Liver (tissue), 9 donors: ENCODE measurements around the gene TK1. TPM values are rescaled to one million over a fixed set of nuclear protein-coding genes. Genes with fewer than 3 reads are reported as not detected.
A peak's percentile ranks its signal among the peaks of the same experiment; 100 is the strongest.

Source experiments
- DNase-seq: peaks from one replicate; pipeline ENCODE4 v3.0.0-alpha.2; 2017; ENCODE audit warnings: low spot score
- H3K27ac ChIP-seq, 2 donors: one replicate each; pipeline ENCODE4 v1.7.0; 2013; ENCODE audit warnings: inconsistent platforms in 2 of 2, low read length in 2 of 2, control low read depth in 1 of 2, low read depth in 1 of 2, mild to moderate bottlenecking in 1 of 2
- H3K27me3 ChIP-seq, 4 donors: one replicate each; pipeline versions ENCODE4 v1.6.1 to v1.7.0; 2013; ENCODE audit warnings: low read length in 3 of 4, inconsistent platforms in 1 of 4, mild to moderate bottlenecking in 1 of 4, moderate library complexity in 1 of 4; ENCODE audit not compliant: control insufficient read depth in 4 of 4, insufficient read depth in 4 of 4
- H3K36me3 ChIP-seq, 4 donors: one replicate each; pipeline versions ENCODE4 v1.6.1 to v1.7.0; 2013; ENCODE audit warnings: low read length in 3 of 4, mild to moderate bottlenecking in 3 of 4, low read depth in 1 of 4, moderate library complexity in 1 of 4; ENCODE audit not compliant: control insufficient read depth in 4 of 4, insufficient read depth in 3 of 4
- H3K4me1 ChIP-seq, 4 donors: one replicate each; pipeline versions ENCODE4 v1.6.1 to v1.7.0; 2013; ENCODE audit warnings: low read length in 3 of 4, mild to moderate bottlenecking in 3 of 4, moderate library complexity in 1 of 4; ENCODE audit not compliant: control insufficient read depth in 4 of 4, insufficient read depth in 4 of 4
- H3K4me3 ChIP-seq, 3 donors: one replicate each; pipeline versions ENCODE4 v1.6.1 to v1.7.0; 2013; ENCODE audit warnings: low read length in 3 of 3, control low read depth in 1 of 3, low read depth in 1 of 3, mild to moderate bottlenecking in 1 of 3
- H3K9ac ChIP-seq, 2 donors: one replicate each; pipeline ENCODE4 v1.7.0; 2013; ENCODE audit warnings: low read length in 2 of 2, mild to moderate bottlenecking in 2 of 2, moderate library complexity in 2 of 2, control low read depth in 1 of 2, low read depth in 1 of 2
- H3K9me3 ChIP-seq, 4 donors: one replicate each; pipeline versions ENCODE4 v1.6.1 to v1.7.0; 2013; ENCODE audit warnings: low read length in 3 of 4; ENCODE audit not compliant: control insufficient read depth in 4 of 4
- FOXA2 ChIP-seq: IDR thresholded peaks from 2 replicates; pipeline ENCODE4 v1.6.1; 2016; ENCODE audit warnings: antibody characterized with exemption
- HNF4A ChIP-seq, 2 donors: conservative IDR thresholded peaks; 2 replicates each; pipeline ENCODE4 v1.6.1; 2016; ENCODE audit warnings: antibody characterized with exemption in 2 of 2, mild to moderate bottlenecking in 2 of 2
- HNF4G ChIP-seq: IDR thresholded peaks from 2 replicates; pipeline ENCODE4 v1.6.1; 2016; ENCODE audit warnings: antibody characterized with exemption
- JUND ChIP-seq, 2 donors: IDR thresholded peaks; 2 replicates each; pipeline ENCODE4 v1.6.1; 2016; ENCODE audit warnings: antibody characterized with exemption in 2 of 2
- NR2F2 ChIP-seq: IDR thresholded peaks from 2 replicates; pipeline ENCODE4 v1.6.1; 2016; ENCODE audit warnings: antibody characterized with exemption
- RAD21 ChIP-seq, 2 donors: IDR thresholded peaks; 2 replicates each; pipeline ENCODE4 v1.6.1; 2016; ENCODE audit warnings: antibody characterized with exemption in 2 of 2, mild to moderate bottlenecking in 2 of 2
- RXRA ChIP-seq, 2 donors: IDR thresholded peaks; 2 replicates each; pipeline ENCODE4 v1.6.1; 2017 to 2018; ENCODE audit warnings: antibody characterized with exemption in 2 of 2, mild to moderate bottlenecking in 1 of 2
- SP1 ChIP-seq: IDR thresholded peaks from 2 replicates; pipeline ENCODE4 v1.6.1; 2018; ENCODE audit warnings: antibody characterized with exemption, mild to moderate bottlenecking
- YY1 ChIP-seq: IDR thresholded peaks from 2 replicates; pipeline ENCODE4 v1.6.1; 2016; ENCODE audit warnings: antibody characterized with exemption, mild to moderate bottlenecking
- WGBS: extraction: QIAGEN DNeasy Blood & Tissue Kit; methylation state at CpG from one replicate; pipeline ENCODE4 v1.1.7; 2013; 5-methylcytosine and 5-hydroxymethylcytosine counted together
- polyA plus RNA-seq, 2 donors: library from polyadenylated mRNA; stranded (reverse) in 1 of 2; unstranded in 1 of 2; fragments of 200-250 nt in 1 of 2; fragments of >200 nt in 1 of 2; fragmentation: Nextera tagmentation in 1 of 2; extraction: Ambion mirVana in 1 of 2; gene quantifications; one replicate each; pipeline versions ENCODE4 v1.2.1 to v1.2.3, GENCODE V29; 2013 to 2015
- total RNA-seq, 2 donors: library from RNA; depleted of rRNA; stranded (reverse); fragments of >200 nt; gene quantifications; one replicate each; pipeline ENCODE4 v1.2.3, GENCODE V29; 2014
- TF ChIP-seq, protein P1 (sequence below): fragments of 150-350 bp; IDR thresholded peaks from 2 replicates; pipeline ENCODE4 v1.5.1; 2017; ENCODE audit warnings: improper control_type of control experiment, low read depth, low read length; ENCODE audit not compliant: missing input control
- TF ChIP-seq, protein P2 (sequence below): IDR thresholded peaks from 2 replicates; pipeline ENCODE4 v1.6.1; 2016; ENCODE audit warnings: antibody characterized with exemption
- donor health status: healthy.
- donor health status: healthy.
- donor health status: healthy.
- donor health status: healthy.
- donor health status: healthy.

Gene TK1
- total and polyA plus RNA-seq, 4 donors: 0.84 to 97.6 (median 10.1) TPM

DNA sequence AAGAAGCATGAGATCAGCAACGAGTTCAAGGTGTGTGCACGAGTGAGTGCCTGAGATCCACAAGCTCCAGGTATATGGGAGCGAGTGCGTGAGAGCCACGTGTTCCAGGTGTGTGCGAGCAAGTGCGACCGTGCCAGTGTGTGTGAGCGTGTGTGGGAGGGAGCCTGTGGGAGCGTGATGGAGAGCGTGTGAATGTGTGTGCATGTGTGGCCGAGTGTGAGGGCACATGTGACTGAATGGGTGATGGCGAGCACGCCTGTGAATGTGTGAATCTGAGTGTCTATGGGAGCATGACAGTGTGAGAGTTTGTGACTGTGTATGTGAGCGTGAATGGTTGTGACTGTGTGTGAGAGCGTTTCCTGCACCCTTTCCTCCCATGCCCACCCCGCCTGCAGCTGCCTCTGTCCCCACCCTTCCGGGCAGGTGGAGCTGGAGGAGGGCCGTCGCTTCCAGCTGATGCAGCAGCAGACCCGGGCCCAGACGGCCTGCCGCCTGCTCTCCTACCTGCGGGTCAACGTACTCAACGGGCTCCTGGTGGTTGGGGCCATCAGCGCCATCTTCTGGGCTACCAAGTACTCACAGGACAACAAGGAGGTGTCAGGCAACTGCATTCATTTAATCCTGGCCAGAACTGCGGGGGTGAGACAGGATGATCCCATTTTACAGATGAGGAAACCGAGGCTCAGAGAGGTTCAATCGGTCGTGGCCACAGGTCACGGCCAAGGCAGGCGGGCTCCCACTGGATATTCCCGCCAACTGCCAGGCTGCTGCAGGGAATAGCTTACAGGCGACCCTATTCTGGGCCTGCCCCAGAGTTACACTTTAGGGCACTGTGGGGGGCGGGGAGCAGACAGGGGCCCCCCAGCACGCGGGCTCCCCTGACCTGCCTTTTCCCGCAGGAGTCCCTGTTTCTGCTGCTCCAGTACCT is 52.6 kb downstream of the TK1 start:
- TF ChIP-seq RXRA (IDR thresholded peaks at IDR 0.05) (no peak), NR2F2 (no peak), YY1 (no peak), SP1 (no peak), HNF4G (no peak), RAD21 (IDR thresholded peaks at IDR 0.05) (peak; percentile 50 to 74), HNF4A (conservative IDR thresholded peaks at IDR 0.05) (no peak), FOXA2 (no peak)
- TF ChIP-seq, protein P1, sequence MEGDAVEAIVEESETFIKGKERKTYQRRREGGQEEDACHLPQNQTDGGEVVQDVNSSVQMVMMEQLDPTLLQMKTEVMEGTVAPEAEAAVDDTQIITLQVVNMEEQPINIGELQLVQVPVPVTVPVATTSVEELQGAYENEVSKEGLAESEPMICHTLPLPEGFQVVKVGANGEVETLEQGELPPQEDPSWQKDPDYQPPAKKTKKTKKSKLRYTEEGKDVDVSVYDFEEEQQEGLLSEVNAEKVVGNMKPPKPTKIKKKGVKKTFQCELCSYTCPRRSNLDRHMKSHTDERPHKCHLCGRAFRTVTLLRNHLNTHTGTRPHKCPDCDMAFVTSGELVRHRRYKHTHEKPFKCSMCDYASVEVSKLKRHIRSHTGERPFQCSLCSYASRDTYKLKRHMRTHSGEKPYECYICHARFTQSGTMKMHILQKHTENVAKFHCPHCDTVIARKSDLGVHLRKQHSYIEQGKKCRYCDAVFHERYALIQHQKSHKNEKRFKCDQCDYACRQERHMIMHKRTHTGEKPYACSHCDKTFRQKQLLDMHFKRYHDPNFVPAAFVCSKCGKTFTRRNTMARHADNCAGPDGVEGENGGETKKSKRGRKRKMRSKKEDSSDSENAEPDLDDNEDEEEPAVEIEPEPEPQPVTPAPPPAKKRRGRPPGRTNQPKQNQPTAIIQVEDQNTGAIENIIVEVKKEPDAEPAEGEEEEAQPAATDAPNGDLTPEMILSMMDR: peak; percentile 40
- Histone ChIP-seq H3K27ac (no peak overlapping the region), H3K4me1 (peaks cover 0 to 20% (median 6%) of the 10 kb centered on the region in 4 donors), H3K4me3 (no peak overlapping the region), H3K36me3 (no peaks in the 10 kb centered on the region), H3K9me3 (no peaks in the 10 kb centered on the region), H3K27me3 (no peaks in the 10 kb centered on the region), H3K9ac (no peak overlapping the region)
- DNase-seq: peak; percentile 67
- 53% methylated on average over 39 of the region's 39 CpGs for WGBS

DNA sequence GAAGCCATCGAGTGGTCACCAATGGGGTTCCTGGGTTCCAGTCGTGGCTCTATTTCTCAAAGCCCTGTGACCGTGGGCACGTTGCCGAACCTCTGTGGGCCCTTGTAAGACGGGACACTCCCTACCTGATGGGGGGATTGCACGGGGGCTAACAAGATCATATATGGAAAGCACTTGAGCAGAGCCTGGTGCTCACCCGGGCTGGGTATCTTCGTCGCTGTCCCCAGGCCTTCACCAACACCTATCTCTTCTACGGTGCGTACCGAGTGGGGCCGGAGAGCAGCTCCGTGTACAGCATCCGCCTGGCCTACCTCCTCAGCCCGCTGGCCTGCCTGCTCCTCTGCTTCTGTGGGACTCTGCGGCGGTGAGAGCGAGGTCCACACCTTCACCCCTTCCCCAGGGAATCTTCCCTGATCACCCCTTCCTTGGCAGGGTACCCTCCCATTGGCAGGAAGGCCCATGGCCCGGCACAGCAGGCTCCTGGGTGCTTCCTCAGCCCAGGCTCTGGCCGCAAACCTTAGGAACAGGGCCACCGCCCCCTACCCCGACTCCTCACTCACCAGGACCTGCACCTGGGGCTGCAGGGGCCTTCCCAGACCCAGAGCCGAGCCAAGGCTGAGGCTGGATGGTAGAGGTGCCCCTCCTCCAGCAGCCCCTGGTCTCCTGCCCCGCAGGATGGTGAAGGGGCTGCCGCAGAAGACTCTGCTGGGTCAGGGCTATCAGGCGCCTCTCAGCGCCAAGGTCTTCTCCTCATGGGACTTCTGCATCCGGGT is 53.5 kb downstream of the TK1 start:
- H3K9me3 ChIP-seq: no peaks in the 10 kb centered on the region
- peaks cover 3 to 28% (median 8%) of the 10 kb centered on the region in 4 donors for H3K4me1 ChIP-seq
- H3K36me3 ChIP-seq: no peaks in the 10 kb centered on the region
- TF ChIP-seq, protein P2, sequence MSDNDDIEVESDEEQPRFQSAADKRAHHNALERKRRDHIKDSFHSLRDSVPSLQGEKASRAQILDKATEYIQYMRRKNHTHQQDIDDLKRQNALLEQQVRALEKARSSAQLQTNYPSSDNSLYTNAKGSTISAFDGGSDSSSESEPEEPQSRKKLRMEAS: no peak
- no peak for TF ChIP-seq RAD21 (IDR thresholded peaks at IDR 0.05)
- no peak for TF ChIP-seq JUND (IDR thresholded peaks at IDR 0.05)
- TF ChIP-seq, protein P1: no peak
- TF ChIP-seq RXRA (IDR thresholded peaks at IDR 0.05): no peak
- WGBS: 86% methylated on average over 30 of the region's 30 CpGs
- no peak overlapping the region for H3K27ac ChIP-seq
- H3K9ac ChIP-seq: no peak overlapping the region
- DNase-seq: no peak
- H3K4me3 ChIP-seq: no peak overlapping the region
- H3K27me3 ChIP-seq: no peaks in the 10 kb centered on the region
